ENCODE measurements around the gene GRIN3B. TPM values are rescaled to one million over a fixed set of nuclear protein-coding genes. Genes with fewer than 3 reads are reported as not detected.

The GRIN3B gene
- total and polyA plus RNA-seq, 5 donors from 2014 or later = not detected

DNA sequence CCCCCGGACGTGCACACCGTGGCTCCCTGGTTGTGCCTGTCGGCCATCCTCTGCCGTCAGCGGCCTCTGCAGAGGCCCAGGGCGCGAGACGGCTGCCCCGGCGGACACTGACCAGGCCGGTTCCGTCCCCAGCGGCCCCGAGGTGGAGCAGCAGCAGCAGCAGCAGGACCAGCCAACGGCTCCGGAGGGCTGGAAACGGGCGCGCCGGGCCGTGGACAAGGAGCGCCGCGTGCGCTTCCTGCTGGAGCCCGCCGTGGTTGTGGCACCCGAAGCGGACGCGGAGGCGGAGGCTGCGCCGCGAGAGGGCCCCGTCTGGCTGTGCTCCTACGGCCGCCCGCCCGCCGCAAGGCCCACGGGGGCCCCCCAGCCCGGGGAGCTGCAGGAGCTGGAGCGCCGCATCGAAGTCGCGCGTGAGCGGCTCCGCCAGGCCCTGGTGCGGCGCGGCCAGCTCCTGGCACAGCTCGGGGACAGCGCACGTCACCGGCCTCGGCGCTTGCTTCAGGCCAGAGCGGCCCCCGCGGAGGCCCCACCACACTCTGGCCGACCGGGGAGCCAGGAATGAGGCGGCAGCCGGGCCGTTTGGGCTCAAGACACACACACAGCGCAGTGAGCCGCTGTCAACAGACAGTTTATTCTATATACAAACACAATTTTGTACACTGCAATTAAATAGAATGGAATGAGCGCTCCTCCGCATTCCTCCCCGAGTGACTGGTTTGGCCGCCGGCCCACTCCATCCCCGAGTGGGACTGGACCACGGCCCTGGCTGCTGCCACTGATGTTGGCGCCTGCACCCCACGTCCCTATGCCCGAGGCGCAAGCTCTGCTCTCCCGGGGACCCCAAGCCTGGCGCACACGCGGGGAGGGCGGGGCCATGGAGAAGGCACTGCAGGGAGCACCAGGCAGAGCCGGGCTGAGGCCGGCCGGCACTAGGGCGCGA, 9.1 kb downstream of the GRIN3B start:
- H3K27me3 ChIP-seq (ENCODE audit: control insufficient read depth, insufficient read depth, low read length) = no peaks in the 10 kb centered on the region

DNA sequence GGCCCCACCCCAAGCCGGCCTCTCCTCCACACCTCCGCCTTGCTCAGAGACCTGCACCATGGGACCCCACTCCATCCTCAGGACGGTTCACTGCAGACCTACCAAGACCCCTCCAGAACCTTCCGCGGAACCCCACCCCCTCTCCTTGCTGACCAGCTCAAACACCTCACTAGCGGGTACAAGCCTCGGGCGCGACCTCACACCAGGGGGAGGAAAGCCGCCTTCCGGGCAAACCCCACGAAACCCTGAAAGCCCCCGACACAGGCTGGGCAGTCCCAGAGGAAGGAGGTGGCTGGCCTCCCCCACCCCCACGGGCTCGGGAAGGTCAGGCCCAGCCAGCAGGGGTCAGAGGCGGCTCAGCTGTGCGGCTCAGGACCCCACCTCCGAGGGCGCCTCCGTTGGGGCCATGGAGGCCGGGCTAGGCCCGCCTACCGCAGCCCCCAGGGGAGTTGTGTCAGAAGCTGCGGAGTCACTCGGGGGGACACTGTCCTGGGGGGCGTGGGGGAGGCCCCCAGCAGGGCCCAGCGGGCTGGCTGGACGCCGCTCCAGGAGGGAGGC, 9.8 kb downstream of the GRIN3B start:
- Histone ChIP-seq H3K36me3 (ENCODE audit: control insufficient read depth, insufficient read depth, low read length) (peaks cover 17% of the 10 kb centered on the region), H3K4me3 (ENCODE audit: low read depth, low read length) (no peak overlapping the region)
- H3K27ac Mint-ChIP-seq = no peak overlapping the region

More for the DNA sequence above, 9.1 kb downstream of the GRIN3B start:
- no peaks in the 10 kb centered on the region for H3K4me1 ChIP-seq (ENCODE audit: control insufficient read depth, insufficient read depth, low read length, poor library complexity, severe bottlenecking)
- Mint-ChIP-seq H3K36me3 (no peaks in the 10 kb centered on the region), H3K4me1 (peaks cover 0 to 3% (median 0%) of the 10 kb centered on the region in 4 donors), H3K27me3 (no peaks in the 10 kb centered on the region), H3K27ac (no peak overlapping the region), H3K9me3 (no peaks in the 10 kb centered on the region), H3K4me3 (no peak overlapping the region)
- H3K36me3 ChIP-seq (ENCODE audit: control insufficient read depth, insufficient read depth, low read length) = peaks cover 17% of the 10 kb centered on the region
- no peak for DNase-seq
- H3K27ac ChIP-seq (ENCODE audit: insufficient read depth, low read length, poor library complexity, severe bottlenecking) = no peak overlapping the region
- no peak overlapping the region for H3K4me3 ChIP-seq (ENCODE audit: low read depth, low read length)
- no peak for ATAC-seq (ENCODE audit: low read depth in 2 of 2)
- H3K9me3 ChIP-seq (ENCODE audit: control insufficient read depth in 2 of 2, low read length in 2 of 2) = no peaks in the 10 kb centered on the region

DNA sequence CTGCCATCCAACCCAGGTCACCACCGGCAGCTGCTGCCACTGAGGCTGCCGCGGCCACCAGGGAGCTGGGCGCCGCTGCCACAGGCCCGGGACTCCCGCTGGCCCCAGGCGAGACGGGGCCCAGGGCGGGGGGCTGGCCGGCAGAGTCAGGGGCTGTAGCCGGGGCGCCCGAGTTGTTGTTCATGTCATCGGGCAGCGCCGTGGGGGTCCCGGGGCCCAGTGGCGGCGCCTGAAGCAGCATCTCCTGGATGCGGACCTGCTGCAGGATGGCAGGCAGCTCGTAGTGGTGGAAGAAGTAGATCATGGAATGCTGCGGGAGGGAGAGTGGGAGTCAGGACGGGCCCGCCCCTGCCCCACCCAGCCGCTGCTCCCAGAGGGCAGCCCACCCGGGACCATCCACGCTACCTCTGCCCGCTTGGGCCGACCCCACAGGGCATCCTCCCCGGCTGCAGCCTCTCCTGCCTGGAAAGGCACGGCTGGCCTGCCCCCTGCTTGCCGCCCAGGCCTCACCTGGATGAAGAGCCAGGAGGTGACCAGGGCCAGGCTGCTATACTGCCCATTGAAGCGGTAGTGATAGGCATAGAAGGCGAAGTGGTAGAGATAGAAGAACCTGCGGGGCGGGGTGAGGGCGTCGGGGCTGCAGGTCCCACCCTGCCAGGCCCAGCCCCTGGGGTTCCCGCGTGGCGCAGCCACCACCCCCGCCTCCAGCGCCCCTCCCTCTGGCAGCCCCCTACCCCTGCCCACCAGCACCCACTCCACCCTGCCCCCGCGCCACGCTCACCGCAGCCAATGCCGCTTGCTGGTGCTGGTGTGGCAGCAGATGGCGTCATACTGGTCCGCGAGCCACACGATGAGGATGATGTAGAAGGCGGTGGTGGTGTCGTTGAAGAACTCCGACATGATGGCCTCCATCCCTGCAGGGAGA, 10.6 kb downstream of the GRIN3B start:
- DNase-seq = no peak
- H3K27ac ChIP-seq (ENCODE audit: insufficient read depth, low read length, poor library complexity, severe bottlenecking) = no peak overlapping the region
- H3K4me1 ChIP-seq (ENCODE audit: control insufficient read depth, insufficient read depth, low read length, poor library complexity, severe bottlenecking) = peaks cover 7% of the 10 kb centered on the region
- Mint-ChIP-seq H3K36me3 (no peaks in the 10 kb centered on the region), H3K4me1 (peaks cover 0 to 4% (median 0%) of the 10 kb centered on the region in 4 donors), H3K4me3 (no peak overlapping the region), H3K9me3 (no peaks in the 10 kb centered on the region), H3K27me3 (no peaks in the 10 kb centered on the region), H3K27ac (no peak overlapping the region)
- no peaks in the 10 kb centered on the region for H3K27me3 ChIP-seq (ENCODE audit: control insufficient read depth, insufficient read depth, low read length)
- no peak for ATAC-seq (ENCODE audit: low read depth in 2 of 2)
- H3K36me3 ChIP-seq (ENCODE audit: control insufficient read depth, insufficient read depth, low read length) = peaks cover 17% of the 10 kb centered on the region
- H3K9me3 ChIP-seq (ENCODE audit: control insufficient read depth in 2 of 2, low read length in 2 of 2) = no peaks in the 10 kb centered on the region
- H3K4me3 ChIP-seq (ENCODE audit: low read depth, low read length) = no peak overlapping the region

More for the DNA sequence above, 9.8 kb downstream of the GRIN3B start:
- ATAC-seq (ENCODE audit: low read depth in 2 of 2) (no peak), DNase-seq (no peak)
- Mint-ChIP-seq H3K36me3 (no peaks in the 10 kb centered on the region), H3K4me3 (no peak overlapping the region), H3K9me3 (no peaks in the 10 kb centered on the region), H3K27me3 (no peaks in the 10 kb centered on the region), H3K4me1 (peaks cover 0 to 2% (median 0%) of the 10 kb centered on the region in 4 donors)
- Histone ChIP-seq H3K4me1 (ENCODE audit: control insufficient read depth, insufficient read depth, low read length, poor library complexity, severe bottlenecking) (no peaks in the 10 kb centered on the region), H3K9me3 (ENCODE audit: control insufficient read depth in 2 of 2, low read length in 2 of 2) (no peaks in the 10 kb centered on the region), H3K27me3 (ENCODE audit: control insufficient read depth, insufficient read depth, low read length) (no peaks in the 10 kb centered on the region), H3K27ac (ENCODE audit: insufficient read depth, low read length, poor library complexity, severe bottlenecking) (no peak overlapping the region)

DNA sequence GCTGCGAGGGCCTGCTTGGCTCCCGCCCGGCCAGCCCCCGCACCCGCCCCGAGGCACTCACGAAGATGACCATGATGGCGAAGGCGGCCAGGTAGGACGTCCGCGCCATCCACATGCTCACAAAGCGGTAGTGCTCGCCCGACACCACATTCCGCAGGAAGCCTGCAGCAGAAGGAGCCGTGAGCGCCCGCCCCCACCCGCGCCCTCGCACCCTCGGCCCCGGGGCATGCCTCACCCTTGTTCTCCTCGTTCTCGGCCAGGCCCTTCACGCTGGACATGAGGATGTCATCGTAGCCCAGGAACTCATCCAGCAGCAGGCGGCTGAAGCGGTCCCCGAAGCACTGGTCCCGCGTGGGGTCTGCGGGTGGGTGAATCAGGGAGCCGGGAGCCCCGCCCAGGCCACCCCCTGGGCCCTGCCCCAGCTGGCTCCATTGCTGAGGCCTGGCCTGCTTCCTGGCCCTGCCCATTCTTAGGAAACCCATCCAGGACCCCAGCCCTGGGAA, 11.7 kb downstream of the GRIN3B start:
- peaks cover 0 to 14% (median 1%) of the 10 kb centered on the region in 4 donors for H3K4me1 Mint-ChIP-seq
- Histone ChIP-seq H3K36me3 (ENCODE audit: control insufficient read depth, insufficient read depth, low read length) (peaks cover 17% of the 10 kb centered on the region), H3K27ac (ENCODE audit: insufficient read depth, low read length, poor library complexity, severe bottlenecking) (no peak overlapping the region), H3K4me3 (ENCODE audit: low read depth, low read length) (no peak overlapping the region), H3K9me3 (ENCODE audit: control insufficient read depth in 2 of 2, low read length in 2 of 2) (no peaks in the 10 kb centered on the region), H3K4me1 (ENCODE audit: control insufficient read depth, insufficient read depth, low read length, poor library complexity, severe bottlenecking) (peaks cover 15% of the 10 kb centered on the region), H3K27me3 (ENCODE audit: control insufficient read depth, insufficient read depth, low read length) (no peaks in the 10 kb centered on the region)
- H3K27ac Mint-ChIP-seq = no peak overlapping the region
- DNase-seq (no peak), ATAC-seq (ENCODE audit: low read depth in 2 of 2) (no peak)
- H3K27me3 Mint-ChIP-seq = peaks cover 3% of the 10 kb centered on the region
- H3K4me3 Mint-ChIP-seq = no peak overlapping the region
- H3K9me3 Mint-ChIP-seq = no peaks in the 10 kb centered on the region
- H3K36me3 Mint-ChIP-seq = no peaks in the 10 kb centered on the region

DNA sequence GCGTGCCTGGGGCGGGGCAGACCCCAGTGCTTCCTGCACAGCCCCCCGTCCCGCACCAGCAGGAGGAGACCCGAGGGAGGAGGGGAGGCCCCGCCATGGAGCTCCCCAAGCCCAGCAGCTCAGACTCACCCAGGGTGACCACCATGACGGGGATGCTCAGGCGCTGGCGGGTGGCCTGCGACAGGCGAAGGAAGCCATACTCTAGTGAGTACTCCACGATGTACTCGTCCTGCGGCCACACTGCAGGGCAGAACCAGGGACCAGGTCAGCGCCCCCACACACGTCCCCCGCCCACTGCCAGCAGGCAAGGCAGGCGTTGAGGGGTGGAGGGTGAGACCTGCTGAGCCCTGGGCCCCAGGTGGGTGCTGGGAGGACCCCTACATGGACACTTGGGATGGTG, 12.1 kb downstream of the GRIN3B start:
- peaks cover 5% of the 10 kb centered on the region for H3K27me3 Mint-ChIP-seq
- no peak overlapping the region for H3K27ac Mint-ChIP-seq
- peaks cover 20% of the 10 kb centered on the region for H3K4me1 ChIP-seq (ENCODE audit: control insufficient read depth, insufficient read depth, low read length, poor library complexity, severe bottlenecking)
- H3K27me3 ChIP-seq (ENCODE audit: control insufficient read depth, insufficient read depth, low read length) = no peaks in the 10 kb centered on the region
- H3K4me3 ChIP-seq (ENCODE audit: low read depth, low read length) = no peak overlapping the region
- ATAC-seq (ENCODE audit: low read depth in 2 of 2) (no peak), DNase-seq (no peak)
- H3K36me3 ChIP-seq (ENCODE audit: control insufficient read depth, insufficient read depth, low read length) = peaks cover 17% of the 10 kb centered on the region
- H3K27ac ChIP-seq (ENCODE audit: insufficient read depth, low read length, poor library complexity, severe bottlenecking) = no peak overlapping the region
- H3K4me1 Mint-ChIP-seq = peaks cover 0 to 18% (median 4%) of the 10 kb centered on the region in 4 donors
- H3K4me3 Mint-ChIP-seq = no peak overlapping the region
- H3K9me3 Mint-ChIP-seq = no peaks in the 10 kb centered on the region
- H3K9me3 ChIP-seq (ENCODE audit: control insufficient read depth in 2 of 2, low read length in 2 of 2) = no peaks in the 10 kb centered on the region
- H3K36me3 Mint-ChIP-seq = no peaks in the 10 kb centered on the region

DNA sequence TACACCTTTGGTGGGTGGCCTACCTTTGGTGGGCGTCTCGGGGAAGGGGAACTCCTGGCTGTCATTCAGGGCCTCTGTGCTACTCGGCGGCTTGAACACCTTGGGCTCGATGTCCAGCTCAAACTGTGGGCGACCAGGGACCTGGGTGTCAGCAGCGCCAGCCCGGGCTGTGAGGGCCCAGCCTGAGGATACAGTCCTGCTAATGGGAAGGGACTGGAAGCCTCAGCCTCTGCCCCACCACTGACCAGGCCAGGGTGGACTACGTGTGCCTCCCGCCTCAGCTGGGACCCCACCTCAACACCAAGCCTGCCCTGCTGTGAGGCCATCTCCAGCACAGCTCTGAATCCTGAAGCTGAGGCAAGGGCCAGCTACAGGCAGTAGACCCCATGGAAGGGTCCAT, 13.0 kb downstream of the GRIN3B start:
- Histone ChIP-seq H3K36me3 (ENCODE audit: control insufficient read depth, insufficient read depth, low read length) (peaks cover 17% of the 10 kb centered on the region), H3K9me3 (ENCODE audit: control insufficient read depth in 2 of 2, low read length in 2 of 2) (no peaks in the 10 kb centered on the region), H3K27me3 (ENCODE audit: control insufficient read depth, insufficient read depth, low read length) (no peaks in the 10 kb centered on the region), H3K4me3 (ENCODE audit: low read depth, low read length) (no peak overlapping the region), H3K4me1 (ENCODE audit: control insufficient read depth, insufficient read depth, low read length, poor library complexity, severe bottlenecking) (peaks cover 29% of the 10 kb centered on the region), H3K27ac (ENCODE audit: insufficient read depth, low read length, poor library complexity, severe bottlenecking) (no peak overlapping the region)
- ATAC-seq (ENCODE audit: low read depth in 2 of 2) = no peak
- DNase-seq = no peak
- peaks cover 0 to 27% (median 8%) of the 10 kb centered on the region in 4 donors for H3K4me1 Mint-ChIP-seq
- H3K36me3 Mint-ChIP-seq = no peaks in the 10 kb centered on the region
- no peaks in the 10 kb centered on the region for H3K9me3 Mint-ChIP-seq
- no peak overlapping the region for H3K4me3 Mint-ChIP-seq
- no peak overlapping the region for H3K27ac Mint-ChIP-seq
- H3K27me3 Mint-ChIP-seq = peaks cover 5% of the 10 kb centered on the region
